HepG2 (cell line): ENCODE data around the gene SLC38A3. TPM values are rescaled to one million over a fixed set of nuclear protein-coding genes. Genes with fewer than 3 reads are reported as not detected.
A peak's percentile ranks its signal among the peaks of the same experiment; 100 is the strongest.

Experiments
- ATF7-NPFF ChIP-seq: sonication (generic); formaldehyde crosslinking; IDR thresholded peaks from 2 replicates; pipeline ENCODE4 v1.8.1; 2023; ENCODE audit warnings: mild to moderate bottlenecking, low read depth, missing genetic modification reagents, moderate library complexity
- BCL6 ChIP-seq: IDR thresholded peaks from 2 replicates; pipeline ENCODE4 v1.6.1; 2016; ENCODE audit warnings: missing genetic modification reagents, missing compliant biosample characterization
- FOXK1 ChIP-seq: sonication (generic); formaldehyde crosslinking; IDR thresholded peaks from 2 replicates; pipeline ENCODE4 v1.4.0; 2020; ENCODE audit warnings: low read depth, missing genetic modification reagents, borderline replicate concordance
- HOXA5 ChIP-seq: sonication (generic); formaldehyde crosslinking; IDR thresholded peaks from 2 replicates; pipeline ENCODE4 v1.4.0; 2020; ENCODE audit warnings: missing genetic modification reagents
- KAT7 ChIP-seq: IDR thresholded peaks from 2 replicates; pipeline ENCODE4 v1.6.1; 2018; ENCODE audit warnings: borderline replicate concordance, missing compliant biosample characterization
- PCBP2 ChIP-seq: fragments of 200-400 bp; formaldehyde crosslinking; optimal IDR thresholded peaks from 2 replicates; pipeline ENCODE3; 2018; ENCODE audit warnings: low read length, low read depth; ENCODE audit not compliant: poor library complexity, severe bottlenecking
- PHF8 ChIP-seq: sonication (generic); formaldehyde crosslinking; IDR thresholded peaks from 2 replicates; pipeline ENCODE4 v1.5.0; 2020; ENCODE audit warnings: missing genetic modification reagents
- SMC3 ChIP-seq: IDR thresholded peaks from 2 replicates; pipeline ENCODE4 v1.6.1; 2011; ENCODE audit warnings: low read length, improper control_type of control experiment
- SP4 ChIP-seq: sonication (generic); formaldehyde crosslinking; IDR thresholded peaks from 2 replicates; pipeline ENCODE4 v1.8.1; 2023; ENCODE audit warnings: mild to moderate bottlenecking, missing genetic modification reagents
- STAT5B ChIP-seq: sonication (generic); formaldehyde crosslinking; IDR thresholded peaks from 2 replicates; pipeline ENCODE4 v1.4.0; 2020; ENCODE audit warnings: missing genetic modification reagents
- ZIK1 ChIP-seq: sonication (generic); formaldehyde crosslinking; IDR thresholded peaks from 2 replicates; pipeline ENCODE4 v1.5.0; 2020; ENCODE audit warnings: mild to moderate bottlenecking, low read depth, missing genetic modification reagents, borderline replicate concordance
- polyA plus RNA-seq, 8 experiments: library from polyadenylated mRNA; depleted of rRNA in 3 of 8; stranded (reverse) in 7 of 8; unstranded in 1 of 8; fragments of >200 nt; fragmentation: Illumina TruSeq in 4 of 8; extraction: Trizol in 4 of 8; gene quantifications; 2 replicates each; pipeline versions ENCODE4 v1.2.1 to v1.2.3, GENCODE V29; 2011 to 2016; ENCODE audit warnings: low read depth in 4 of 8, missing spikeins in 1 of 8, mixed read lengths in 1 of 8; ENCODE audit not compliant: insufficient read depth in 1 of 8
- total RNA-seq, 5 experiments: library from RNA; depleted of rRNA; stranded (reverse); fragments of >200 nt; fragmentation: Illumina TruSeq; extraction: Trizol; gene quantifications; 2 replicates each; pipeline ENCODE4 v1.2.3, GENCODE V29; 2016; ENCODE audit warnings: low read depth in 1 of 5
- TF ChIP-seq, protein P1 (sequence below): sonication (generic); formaldehyde crosslinking; IDR thresholded peaks from 2 replicates; pipeline ENCODE4 v1.8.1; 2023; ENCODE audit warnings: mild to moderate bottlenecking, missing genetic modification reagents
- TF ChIP-seq, protein P2 (sequence below): sonication (generic); formaldehyde crosslinking; IDR thresholded peaks from 2 replicates; pipeline ENCODE4 v1.5.0; 2020; ENCODE audit warnings: mild to moderate bottlenecking, low read depth, missing genetic modification reagents, borderline replicate concordance
- TF ChIP-seq, protein P3 (sequence below): sonication (generic); formaldehyde crosslinking; IDR thresholded peaks from 2 replicates; pipeline ENCODE4 v1.4.0; 2020; ENCODE audit warnings: missing genetic modification reagents
- TF ChIP-seq, protein P4 (sequence below): sonication (generic); formaldehyde crosslinking; conservative IDR thresholded peaks from 2 replicates; pipeline ENCODE4 v1.8.0; 2022; ENCODE audit warnings: low read depth, missing genetic modification reagents
- TF ChIP-seq, protein P5 (sequence below), 2 experiments: sonication (generic) in 1 of 2; formaldehyde crosslinking in 1 of 2; IDR thresholded peaks; 2 replicates each; pipeline versions ENCODE4 v1.6.1 to v1.9.0; 2014 to 2022; ENCODE audit warnings: antibody characterized with exemption in 1 of 2, borderline replicate concordance in 1 of 2, inconsistent platforms in 1 of 2, low read depth in 1 of 2, missing genetic modification reagents in 1 of 2

Gene SLC38A3
- total and polyA plus RNA-seq, 2 of the 13 experiments (the other 11 are each of a cell fraction or from before 2014, with no cell fraction given): 29.8 to 164 TPM

DNA sequence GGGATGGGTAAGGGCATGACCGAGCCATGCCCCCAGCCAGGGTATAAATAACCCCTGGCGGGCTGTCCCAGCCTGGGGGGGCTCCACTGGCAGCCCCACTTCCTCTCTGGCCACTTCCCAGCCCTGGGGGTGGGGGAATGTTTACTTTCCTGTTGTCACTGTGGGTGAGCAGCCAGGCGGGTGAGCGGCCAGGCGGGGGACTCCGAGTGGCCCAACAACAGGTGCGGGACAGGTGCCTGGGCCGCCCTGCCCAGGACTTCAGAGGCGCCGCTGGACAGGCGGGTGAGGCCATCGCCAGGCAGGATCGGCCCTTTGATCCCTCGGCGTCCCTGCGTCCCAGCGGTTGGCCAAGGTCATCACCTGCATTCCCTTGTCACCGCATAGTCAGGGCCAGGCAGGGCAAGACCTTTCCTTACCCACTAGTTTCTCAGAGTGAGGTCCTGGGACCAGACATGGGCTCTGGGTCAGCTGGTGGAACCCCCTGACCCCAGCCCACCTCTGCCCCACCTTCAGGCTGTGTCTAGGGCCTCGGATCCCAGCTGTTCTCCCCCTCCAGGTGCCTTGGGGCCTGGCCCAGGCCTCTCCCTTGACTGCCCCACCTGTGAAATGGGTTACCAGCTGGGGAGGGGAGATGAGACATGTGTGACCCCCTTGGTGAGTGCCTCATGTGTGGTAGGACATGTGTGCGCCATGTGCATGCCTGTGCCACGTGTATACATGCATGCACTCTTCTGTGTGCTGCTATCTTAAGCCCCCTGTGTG lies 33.4 kb upstream of the SLC38A3 start (continued):
- TF ChIP-seq, protein P1, sequence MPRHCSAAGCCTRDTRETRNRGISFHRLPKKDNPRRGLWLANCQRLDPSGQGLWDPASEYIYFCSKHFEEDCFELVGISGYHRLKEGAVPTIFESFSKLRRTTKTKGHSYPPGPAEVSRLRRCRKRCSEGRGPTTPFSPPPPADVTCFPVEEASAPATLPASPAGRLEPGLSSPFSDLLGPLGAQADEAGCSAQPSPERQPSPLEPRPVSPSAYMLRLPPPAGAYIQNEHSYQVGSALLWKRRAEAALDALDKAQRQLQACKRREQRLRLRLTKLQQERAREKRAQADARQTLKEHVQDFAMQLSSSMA (CRISPR knock-in tag): peak; percentile 75
- TF ChIP-seq PCBP2: no peak
- peak; percentile 94 for TF ChIP-seq BCL6 (CRISPR knock-in tag)
- no peak; the same call in 1 of the 2 replicates for TF ChIP-seq SMC3
- peak; percentile 92 for TF ChIP-seq ATF7-NPFF
- TF ChIP-seq STAT5B: peak; percentile 85; the same call in 1 of the 2 replicates
- TF ChIP-seq, protein P2, sequence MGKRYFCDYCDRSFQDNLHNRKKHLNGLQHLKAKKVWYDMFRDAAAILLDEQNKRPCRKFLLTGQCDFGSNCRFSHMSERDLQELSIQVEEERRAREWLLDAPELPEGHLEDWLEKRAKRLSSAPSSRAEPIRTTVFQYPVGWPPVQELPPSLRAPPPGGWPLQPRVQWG (CRISPR knock-in tag): no peak
- TF ChIP-seq SP4 (CRISPR knock-in tag): peak; percentile 8; the same call in 1 of the 2 replicates
- TF ChIP-seq, protein P3, sequence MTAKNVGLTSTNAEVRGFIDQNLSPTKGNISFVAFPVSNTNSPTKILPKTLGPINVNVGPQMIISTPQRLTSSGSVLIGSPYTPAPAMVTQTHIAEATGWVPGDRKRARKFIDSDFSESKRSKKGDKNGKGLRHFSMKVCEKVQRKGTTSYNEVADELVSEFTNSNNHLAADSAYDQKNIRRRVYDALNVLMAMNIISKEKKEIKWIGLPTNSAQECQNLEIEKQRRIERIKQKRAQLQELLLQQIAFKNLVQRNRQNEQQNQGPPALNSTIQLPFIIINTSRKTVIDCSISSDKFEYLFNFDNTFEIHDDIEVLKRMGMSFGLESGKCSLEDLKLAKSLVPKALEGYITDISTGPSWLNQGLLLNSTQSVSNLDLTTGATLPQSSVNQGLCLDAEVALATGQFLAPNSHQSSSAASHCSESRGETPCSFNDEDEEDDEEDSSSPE (CRISPR knock-in tag): peak; percentile 57
- TF ChIP-seq ZIK1 (CRISPR knock-in tag): peak; percentile 95
- TF ChIP-seq FOXK1 (CRISPR knock-in tag): peak; percentile 86
- TF ChIP-seq HOXA5 (CRISPR knock-in tag): no peak
- TF ChIP-seq, protein P4, sequence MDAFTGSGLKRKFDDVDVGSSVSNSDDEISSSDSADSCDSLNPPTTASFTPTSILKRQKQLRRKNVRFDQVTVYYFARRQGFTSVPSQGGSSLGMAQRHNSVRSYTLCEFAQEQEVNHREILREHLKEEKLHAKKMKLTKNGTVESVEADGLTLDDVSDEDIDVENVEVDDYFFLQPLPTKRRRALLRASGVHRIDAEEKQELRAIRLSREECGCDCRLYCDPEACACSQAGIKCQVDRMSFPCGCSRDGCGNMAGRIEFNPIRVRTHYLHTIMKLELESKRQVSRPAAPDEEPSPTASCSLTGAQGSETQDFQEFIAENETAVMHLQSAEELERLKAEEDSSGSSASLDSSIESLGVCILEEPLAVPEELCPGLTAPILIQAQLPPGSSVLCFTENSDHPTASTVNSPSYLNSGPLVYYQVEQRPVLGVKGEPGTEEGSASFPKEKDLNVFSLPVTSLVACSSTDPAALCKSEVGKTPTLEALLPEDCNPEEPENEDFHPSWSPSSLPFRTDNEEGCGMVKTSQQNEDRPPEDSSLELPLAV (CRISPR knock-in tag): no peak
- peak; percentile 67 for TF ChIP-seq PHF8 (CRISPR knock-in tag)
- TF ChIP-seq KAT7: no peak
- TF ChIP-seq, protein P5, sequence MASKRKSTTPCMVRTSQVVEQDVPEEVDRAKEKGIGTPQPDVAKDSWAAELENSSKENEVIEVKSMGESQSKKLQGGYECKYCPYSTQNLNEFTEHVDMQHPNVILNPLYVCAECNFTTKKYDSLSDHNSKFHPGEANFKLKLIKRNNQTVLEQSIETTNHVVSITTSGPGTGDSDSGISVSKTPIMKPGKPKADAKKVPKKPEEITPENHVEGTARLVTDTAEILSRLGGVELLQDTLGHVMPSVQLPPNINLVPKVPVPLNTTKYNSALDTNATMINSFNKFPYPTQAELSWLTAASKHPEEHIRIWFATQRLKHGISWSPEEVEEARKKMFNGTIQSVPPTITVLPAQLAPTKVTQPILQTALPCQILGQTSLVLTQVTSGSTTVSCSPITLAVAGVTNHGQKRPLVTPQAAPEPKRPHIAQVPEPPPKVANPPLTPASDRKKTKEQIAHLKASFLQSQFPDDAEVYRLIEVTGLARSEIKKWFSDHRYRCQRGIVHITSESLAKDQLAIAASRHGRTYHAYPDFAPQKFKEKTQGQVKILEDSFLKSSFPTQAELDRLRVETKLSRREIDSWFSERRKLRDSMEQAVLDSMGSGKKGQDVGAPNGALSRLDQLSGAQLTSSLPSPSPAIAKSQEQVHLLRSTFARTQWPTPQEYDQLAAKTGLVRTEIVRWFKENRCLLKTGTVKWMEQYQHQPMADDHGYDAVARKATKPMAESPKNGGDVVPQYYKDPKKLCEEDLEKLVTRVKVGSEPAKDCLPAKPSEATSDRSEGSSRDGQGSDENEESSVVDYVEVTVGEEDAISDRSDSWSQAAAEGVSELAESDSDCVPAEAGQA (IDR thresholded peaks at IDR 0.05; ENCODE audit: low read depth): no peak; the same call in 1 of the 2 replicates
- TF ChIP-seq, protein P5 (CRISPR knock-in tag; IDR thresholded peaks at IDR 0.05; ENCODE audit: borderline replicate concordance): no peak
